ENCODE results near the gene WDR64. TPM values are rescaled to one million over a fixed set of nuclear protein-coding genes. Genes with fewer than 3 reads are reported as not detected.

Gene WDR64
- total and polyA plus RNA-seq, 2 experiments from 2014 or later, result not detected

DNA sequence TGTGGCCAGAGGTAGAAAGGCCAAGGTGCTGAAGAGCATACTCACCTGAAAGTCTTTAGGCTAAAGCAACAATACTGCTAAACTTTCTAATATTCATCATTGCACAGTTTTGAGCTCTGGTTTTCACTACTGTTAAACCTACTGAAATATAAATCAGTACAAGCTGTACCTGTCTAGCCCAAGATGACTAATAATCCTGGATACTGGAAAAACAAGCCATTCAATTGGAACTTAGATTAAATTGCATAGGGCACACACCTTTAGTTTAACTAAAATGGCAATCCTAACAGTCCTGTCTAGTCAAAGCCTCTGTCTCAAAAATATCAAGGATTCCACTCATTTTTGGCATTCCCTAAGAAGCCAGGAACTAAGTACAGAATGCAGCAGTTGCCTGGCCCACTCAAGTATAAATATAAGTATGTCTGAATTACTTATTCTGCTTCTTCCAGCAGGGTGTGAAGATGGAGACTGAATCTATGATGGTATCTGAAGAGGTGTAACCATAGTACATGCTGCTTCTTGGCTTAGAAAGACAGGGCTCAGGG lies 15.0 kb upstream of the WDR64 start:
- H3K4me3 Mint-ChIP-seq, result peak overlapping the region; percentile 78
- Histone ChIP-seq H3K79me2 (replicated peaks; ENCODE audit: insufficient read depth) (peaks cover 74% of the 10 kb centered on the region), H3F3A (replicated peaks; ENCODE audit: low read depth) (no peaks in the 10 kb centered on the region), H3K27me3 (ENCODE audit: insufficient read depth) (no peaks in the 10 kb centered on the region), H3K4me1 (ENCODE audit: insufficient read depth) (peaks cover 23% of the 10 kb centered on the region), H3K36me3 (ENCODE audit: insufficient read depth) (peaks cover 9% of the 10 kb centered on the region; the same call in 1 of the 2 replicates), H3K4me3 (peak overlapping the region; percentile 79), H3K4me2 (peak overlapping the region; percentile 76), H2AFZ (no peak overlapping the region), H3K27ac (ENCODE audit: low read depth) (no peak overlapping the region), H4K20me1 (replicated peaks; ENCODE audit: insufficient read depth) (peaks cover 13% of the 10 kb centered on the region), H3K9me2 (ENCODE audit: insufficient read depth) (no peaks in the 10 kb centered on the region)
- TF ChIP-seq EZH2phosphoT487 (IDR thresholded peaks at IDR 0.05; ENCODE audit: unreplicated experiment) (no peak), STAT1 (IDR thresholded peaks at IDR 0.05; ENCODE audit: unreplicated experiment) (no peak), JUNB (IDR thresholded peaks at IDR 0.05; ENCODE audit: unreplicated experiment) (no peak), ZNF331 (CRISPR knock-in tag; IDR thresholded peaks at IDR 0.05; ENCODE audit: low read depth) (no peak), POLR2AphosphoS5 (IDR thresholded peaks at IDR 0.05; ENCODE audit: low read depth) (no peak), NANOG (IDR thresholded peaks at IDR 0.05; ENCODE audit: borderline replicate concordance) (no peak), CREB1 (CRISPR knock-in tag; IDR thresholded peaks at IDR 0.05; ENCODE audit: low read depth) (no peak), ZNF114 (CRISPR knock-in tag; IDR thresholded peaks at IDR 0.05) (no peak), EZH2 (IDR thresholded peaks at IDR 0.05; ENCODE audit: low read depth, unreplicated experiment) (no peak)
- TF ChIP-seq, protein P1, sequence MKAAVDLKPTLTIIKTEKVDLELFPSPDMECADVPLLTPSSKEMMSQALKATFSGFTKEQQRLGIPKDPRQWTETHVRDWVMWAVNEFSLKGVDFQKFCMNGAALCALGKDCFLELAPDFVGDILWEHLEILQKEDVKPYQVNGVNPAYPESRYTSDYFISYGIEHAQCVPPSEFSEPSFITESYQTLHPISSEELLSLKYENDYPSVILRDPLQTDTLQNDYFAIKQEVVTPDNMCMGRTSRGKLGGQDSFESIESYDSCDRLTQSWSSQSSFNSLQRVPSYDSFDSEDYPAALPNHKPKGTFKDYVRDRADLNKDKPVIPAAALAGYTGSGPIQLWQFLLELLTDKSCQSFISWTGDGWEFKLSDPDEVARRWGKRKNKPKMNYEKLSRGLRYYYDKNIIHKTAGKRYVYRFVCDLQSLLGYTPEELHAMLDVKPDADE (IDR thresholded peaks at IDR 0.05), result no peak
- TF ChIP-seq, protein P2, sequence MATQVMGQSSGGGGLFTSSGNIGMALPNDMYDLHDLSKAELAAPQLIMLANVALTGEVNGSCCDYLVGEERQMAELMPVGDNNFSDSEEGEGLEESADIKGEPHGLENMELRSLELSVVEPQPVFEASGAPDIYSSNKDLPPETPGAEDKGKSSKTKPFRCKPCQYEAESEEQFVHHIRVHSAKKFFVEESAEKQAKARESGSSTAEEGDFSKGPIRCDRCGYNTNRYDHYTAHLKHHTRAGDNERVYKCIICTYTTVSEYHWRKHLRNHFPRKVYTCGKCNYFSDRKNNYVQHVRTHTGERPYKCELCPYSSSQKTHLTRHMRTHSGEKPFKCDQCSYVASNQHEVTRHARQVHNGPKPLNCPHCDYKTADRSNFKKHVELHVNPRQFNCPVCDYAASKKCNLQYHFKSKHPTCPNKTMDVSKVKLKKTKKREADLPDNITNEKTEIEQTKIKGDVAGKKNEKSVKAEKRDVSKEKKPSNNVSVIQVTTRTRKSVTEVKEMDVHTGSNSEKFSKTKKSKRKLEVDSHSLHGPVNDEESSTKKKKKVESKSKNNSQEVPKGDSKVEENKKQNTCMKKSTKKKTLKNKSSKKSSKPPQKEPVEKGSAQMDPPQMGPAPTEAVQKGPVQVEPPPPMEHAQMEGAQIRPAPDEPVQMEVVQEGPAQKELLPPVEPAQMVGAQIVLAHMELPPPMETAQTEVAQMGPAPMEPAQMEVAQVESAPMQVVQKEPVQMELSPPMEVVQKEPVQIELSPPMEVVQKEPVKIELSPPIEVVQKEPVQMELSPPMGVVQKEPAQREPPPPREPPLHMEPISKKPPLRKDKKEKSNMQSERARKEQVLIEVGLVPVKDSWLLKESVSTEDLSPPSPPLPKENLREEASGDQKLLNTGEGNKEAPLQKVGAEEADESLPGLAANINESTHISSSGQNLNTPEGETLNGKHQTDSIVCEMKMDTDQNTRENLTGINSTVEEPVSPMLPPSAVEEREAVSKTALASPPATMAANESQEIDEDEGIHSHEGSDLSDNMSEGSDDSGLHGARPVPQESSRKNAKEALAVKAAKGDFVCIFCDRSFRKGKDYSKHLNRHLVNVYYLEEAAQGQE (IDR thresholded peaks at IDR 0.05; ENCODE audit: unreplicated experiment), result no peak
- TF ChIP-seq, protein P3, sequence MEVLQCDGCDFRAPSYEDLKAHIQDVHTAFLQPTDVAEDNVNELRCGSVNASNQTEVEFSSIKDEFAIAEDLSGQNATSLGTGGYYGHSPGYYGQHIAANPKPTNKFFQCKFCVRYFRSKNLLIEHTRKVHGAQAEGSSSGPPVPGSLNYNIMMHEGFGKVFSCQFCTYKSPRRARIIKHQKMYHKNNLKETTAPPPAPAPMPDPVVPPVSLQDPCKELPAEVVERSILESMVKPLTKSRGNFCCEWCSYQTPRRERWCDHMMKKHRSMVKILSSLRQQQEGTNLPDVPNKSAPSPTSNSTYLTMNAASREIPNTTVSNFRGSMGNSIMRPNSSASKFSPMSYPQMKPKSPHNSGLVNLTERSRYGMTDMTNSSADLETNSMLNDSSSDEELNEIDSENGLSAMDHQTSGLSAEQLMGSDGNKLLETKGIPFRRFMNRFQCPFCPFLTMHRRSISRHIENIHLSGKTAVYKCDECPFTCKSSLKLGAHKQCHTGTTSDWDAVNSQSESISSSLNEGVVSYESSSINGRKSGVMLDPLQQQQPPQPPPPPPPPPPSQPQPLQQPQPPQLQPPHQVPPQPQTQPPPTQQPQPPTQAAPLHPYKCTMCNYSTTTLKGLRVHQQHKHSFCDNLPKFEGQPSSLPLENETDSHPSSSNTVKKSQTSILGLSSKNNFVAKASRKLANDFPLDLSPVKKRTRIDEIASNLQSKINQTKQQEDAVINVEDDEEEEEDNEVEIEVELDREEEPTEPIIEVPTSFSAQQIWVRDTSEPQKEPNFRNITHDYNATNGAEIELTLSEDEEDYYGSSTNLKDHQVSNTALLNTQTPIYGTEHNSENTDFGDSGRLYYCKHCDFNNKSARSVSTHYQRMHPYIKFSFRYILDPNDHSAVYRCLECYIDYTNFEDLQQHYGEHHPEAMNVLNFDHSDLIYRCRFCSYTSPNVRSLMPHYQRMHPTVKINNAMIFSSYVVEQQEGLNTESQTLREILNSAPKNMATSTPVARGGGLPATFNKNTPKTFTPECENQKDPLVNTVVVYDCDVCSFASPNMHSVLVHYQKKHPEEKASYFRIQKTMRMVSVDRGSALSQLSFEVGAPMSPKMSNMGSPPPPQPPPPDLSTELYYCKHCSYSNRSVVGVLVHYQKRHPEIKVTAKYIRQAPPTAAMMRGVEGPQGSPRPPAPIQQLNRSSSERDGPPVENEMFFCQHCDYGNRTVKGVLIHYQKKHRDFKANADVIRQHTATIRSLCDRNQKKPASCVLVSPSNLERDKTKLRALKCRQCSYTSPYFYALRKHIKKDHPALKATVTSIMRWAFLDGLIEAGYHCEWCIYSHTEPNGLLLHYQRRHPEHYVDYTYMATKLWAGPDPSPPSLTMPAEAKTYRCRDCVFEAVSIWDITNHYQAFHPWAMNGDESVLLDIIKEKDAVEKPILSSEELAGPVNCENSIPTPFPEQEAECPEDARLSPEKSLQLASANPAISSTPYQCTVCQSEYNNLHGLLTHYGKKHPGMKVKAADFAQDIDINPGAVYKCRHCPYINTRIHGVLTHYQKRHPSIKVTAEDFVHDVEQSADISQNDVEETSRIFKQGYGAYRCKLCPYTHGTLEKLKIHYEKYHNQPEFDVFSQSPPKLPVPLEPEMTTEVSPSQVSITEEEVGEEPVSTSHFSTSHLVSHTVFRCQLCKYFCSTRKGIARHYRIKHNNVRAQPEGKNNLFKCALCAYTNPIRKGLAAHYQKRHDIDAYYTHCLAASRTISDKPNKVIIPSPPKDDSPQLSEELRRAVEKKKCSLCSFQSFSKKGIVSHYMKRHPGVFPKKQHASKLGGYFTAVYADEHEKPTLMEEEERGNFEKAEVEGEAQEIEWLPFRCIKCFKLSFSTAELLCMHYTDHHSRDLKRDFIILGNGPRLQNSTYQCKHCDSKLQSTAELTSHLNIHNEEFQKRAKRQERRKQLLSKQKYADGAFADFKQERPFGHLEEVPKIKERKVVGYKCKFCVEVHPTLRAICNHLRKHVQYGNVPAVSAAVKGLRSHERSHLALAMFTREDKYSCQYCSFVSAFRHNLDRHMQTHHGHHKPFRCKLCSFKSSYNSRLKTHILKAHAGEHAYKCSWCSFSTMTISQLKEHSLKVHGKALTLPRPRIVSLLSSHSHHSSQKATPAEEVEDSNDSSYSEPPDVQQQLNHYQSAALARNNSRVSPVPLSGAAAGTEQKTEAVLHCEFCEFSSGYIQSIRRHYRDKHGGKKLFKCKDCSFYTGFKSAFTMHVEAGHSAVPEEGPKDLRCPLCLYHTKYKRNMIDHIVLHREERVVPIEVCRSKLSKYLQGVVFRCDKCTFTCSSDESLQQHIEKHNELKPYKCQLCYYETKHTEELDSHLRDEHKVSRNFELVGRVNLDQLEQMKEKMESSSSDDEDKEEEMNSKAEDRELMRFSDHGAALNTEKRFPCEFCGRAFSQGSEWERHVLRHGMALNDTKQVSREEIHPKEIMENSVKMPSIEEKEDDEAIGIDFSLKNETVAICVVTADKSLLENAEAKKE (CRISPR knock-in tag; IDR thresholded peaks at IDR 0.05), result no peak
- TF ChIP-seq, protein P4, sequence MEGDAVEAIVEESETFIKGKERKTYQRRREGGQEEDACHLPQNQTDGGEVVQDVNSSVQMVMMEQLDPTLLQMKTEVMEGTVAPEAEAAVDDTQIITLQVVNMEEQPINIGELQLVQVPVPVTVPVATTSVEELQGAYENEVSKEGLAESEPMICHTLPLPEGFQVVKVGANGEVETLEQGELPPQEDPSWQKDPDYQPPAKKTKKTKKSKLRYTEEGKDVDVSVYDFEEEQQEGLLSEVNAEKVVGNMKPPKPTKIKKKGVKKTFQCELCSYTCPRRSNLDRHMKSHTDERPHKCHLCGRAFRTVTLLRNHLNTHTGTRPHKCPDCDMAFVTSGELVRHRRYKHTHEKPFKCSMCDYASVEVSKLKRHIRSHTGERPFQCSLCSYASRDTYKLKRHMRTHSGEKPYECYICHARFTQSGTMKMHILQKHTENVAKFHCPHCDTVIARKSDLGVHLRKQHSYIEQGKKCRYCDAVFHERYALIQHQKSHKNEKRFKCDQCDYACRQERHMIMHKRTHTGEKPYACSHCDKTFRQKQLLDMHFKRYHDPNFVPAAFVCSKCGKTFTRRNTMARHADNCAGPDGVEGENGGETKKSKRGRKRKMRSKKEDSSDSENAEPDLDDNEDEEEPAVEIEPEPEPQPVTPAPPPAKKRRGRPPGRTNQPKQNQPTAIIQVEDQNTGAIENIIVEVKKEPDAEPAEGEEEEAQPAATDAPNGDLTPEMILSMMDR (conservative IDR thresholded peaks at IDR 0.05; ENCODE audit: low read depth in 2 of 2), result no peak
- peaks cover 40% of the 10 kb centered on the region for H3K36me3 Mint-ChIP-seq (ENCODE audit: low read depth)
- ATAC-seq, result no peak
- H3K4me1 Mint-ChIP-seq, result peaks cover 32% of the 10 kb centered on the region
- peak overlapping the region; percentile 28; the same call in 1 of the 2 replicates for H3K27ac Mint-ChIP-seq
- H3K27me3 Mint-ChIP-seq (ENCODE audit: insufficient read depth, low read depth, poor library complexity), result peaks cover 7% of the 10 kb centered on the region
- DNase-seq (ENCODE audit: low spot score), result no peak
- peaks cover 15% of the 10 kb centered on the region for H3K9me3 Mint-ChIP-seq
